Keratinocyte (primary cell): ENCODE results near the gene BNIP3. TPM values are rescaled to one million over a fixed set of nuclear protein-coding genes. Genes with fewer than 3 reads are reported as not detected.
A peak's percentile ranks its signal among the peaks of the same experiment; 100 is the strongest.

ENCODE experiments used
- DNase-seq: peaks from one replicate; pipeline ENCODE4 v3.0.0-alpha.2; 2011; ENCODE audit warnings: low read depth, missing footprints, low spot score
- FAIRE-seq: peaks from 2 replicates; lab custom pipeline; 2011; peaks lifted over from hg19 to GRCh38; lab: Jason Lieb, UNC
- H2AFZ ChIP-seq: 2 replicates; pipeline ENCODE4 v1.6.0; 2012; ENCODE audit warnings: low read length, control low read depth, inconsistent platforms; ENCODE audit not compliant: control insufficient read depth
- H3K27ac ChIP-seq: 2 replicates; pipeline ENCODE4 v1.5.1; 2011; ENCODE audit warnings: low read length; ENCODE audit not compliant: control insufficient read depth, insufficient read depth
- H3K27me3 ChIP-seq: 3 replicates; pipeline ENCODE4 v1.6.0; 2011; ENCODE audit warnings: low read length; ENCODE audit not compliant: control insufficient read depth, insufficient read depth; ENCODE audit errors: extremely low read depth
- H3K36me3 ChIP-seq, 2 experiments: 2 replicates in 1 of 2; 3 replicates in 1 of 2; pipeline ENCODE4 v1.5.1; 2011; ENCODE audit warnings: low read length in 2 of 2, mild to moderate bottlenecking in 1 of 2; ENCODE audit not compliant: control insufficient read depth in 2 of 2, insufficient read depth in 2 of 2; ENCODE audit errors: extremely low read depth in 1 of 2
- H3K4me1 ChIP-seq: 3 replicates; pipeline ENCODE4 v1.5.1; 2011; ENCODE audit warnings: low read length; ENCODE audit not compliant: control insufficient read depth, insufficient read depth; ENCODE audit errors: extremely low read depth
- H3K4me2 ChIP-seq: 3 replicates; pipeline ENCODE4 v1.6.0; 2011; ENCODE audit warnings: low read depth, low read length; ENCODE audit not compliant: control insufficient read depth, insufficient read depth; ENCODE audit errors: extremely low read depth
- H3K4me3 ChIP-seq, 3 experiments: fragments of 200-600 bp in 1 of 3; sonication (generic) in 1 of 3; 2 replicates in 2 of 3; 3 replicates in 1 of 3; pipeline ENCODE4 v1.5.1; 2011 to 2016; ENCODE audit warnings: low read length in 3 of 3, mild to moderate bottlenecking in 3 of 3, control low read depth in 2 of 3, inconsistent platforms in 1 of 3, low read depth in 1 of 3, mixed read lengths in 1 of 3, mixed run types in 1 of 3, moderate library complexity in 1 of 3; ENCODE audit not compliant: control insufficient read depth in 2 of 3, insufficient read depth in 2 of 3; ENCODE audit errors: extremely low read depth in 1 of 3
- H3K79me2 ChIP-seq: 2 replicates; pipeline ENCODE4 v1.6.0; 2012; ENCODE audit warnings: low read length; ENCODE audit not compliant: control insufficient read depth, insufficient read depth
- H3K9ac ChIP-seq: 3 replicates; pipeline ENCODE4 v1.6.0; 2011; ENCODE audit warnings: low read length; ENCODE audit not compliant: control insufficient read depth, insufficient read depth; ENCODE audit errors: extremely low read depth
- H3K9me1 ChIP-seq: 3 replicates; pipeline ENCODE4 v1.6.0; 2011; ENCODE audit warnings: low read length; ENCODE audit not compliant: control insufficient read depth, insufficient read depth; ENCODE audit errors: extremely low read depth
- H3K9me3 ChIP-seq: 2 replicates; pipeline ENCODE4 v1.5.1; 2012; ENCODE audit warnings: low read depth, low read length; ENCODE audit not compliant: control insufficient read depth
- H4K20me1 ChIP-seq: 3 replicates; pipeline ENCODE4 v1.6.0; 2011; ENCODE audit warnings: low read length; ENCODE audit not compliant: control insufficient read depth, insufficient read depth; ENCODE audit errors: extremely low read depth
- EZH2 ChIP-seq: IDR thresholded peaks from one replicate; pipeline ENCODE4 v1.6.1; 2012; ENCODE audit warnings: inconsistent platforms, mild to moderate bottlenecking, low read length, moderate library complexity
- dilution Hi-C: fragments of 300-500 bp; cut with MboI; formaldehyde crosslinking; loops from one replicate; pipeline ENCODE4 v1.7.0; 2020; ENCODE audit warnings: low sequenced_read_pairs; ENCODE audit not compliant: extremely low pct_ligation_motif_present
- polyA plus RNA-seq, 5 experiments: library from polyadenylated mRNA; depleted of rRNA in 3 of 5; stranded (reverse) in 3 of 5; stranded (forward) in 1 of 5; unstranded in 1 of 5; fragments of >200 nt; gene quantifications; 1 replicate in 1 of 5; 2 replicates in 3 of 5; 3 replicates in 1 of 5; pipeline versions ENCODE4 v1.2.1 to v1.2.3, GENCODE V29; 2011 to 2012; ENCODE audit warnings: missing spikeins in 2 of 5, low read depth in 1 of 5, low replicate concordance in 1 of 5
- TF ChIP-seq, protein P1 (sequence below), 3 experiments: IDR thresholded peaks in 1 of 3; conservative IDR thresholded peaks in 1 of 3; optimal IDR thresholded peaks in 1 of 3; 2 replicates in 2 of 3; 3 replicates in 1 of 3; pipeline versions ENCODE3 to v1.5.1; 2011; ENCODE audit warnings: low read length in 3 of 3, mild to moderate bottlenecking in 3 of 3, moderate library complexity in 2 of 3, control low read depth in 1 of 3, inconsistent platforms in 1 of 3; ENCODE audit not compliant: insufficient read depth in 2 of 3; ENCODE audit errors: extremely low read depth in 1 of 3

Gene BNIP3
- polyA plus RNA-seq, 1 donor (not counting 4 experiments of a cell fraction or from before 2014, with no cell fraction given): 77.9 TPM

DNA sequence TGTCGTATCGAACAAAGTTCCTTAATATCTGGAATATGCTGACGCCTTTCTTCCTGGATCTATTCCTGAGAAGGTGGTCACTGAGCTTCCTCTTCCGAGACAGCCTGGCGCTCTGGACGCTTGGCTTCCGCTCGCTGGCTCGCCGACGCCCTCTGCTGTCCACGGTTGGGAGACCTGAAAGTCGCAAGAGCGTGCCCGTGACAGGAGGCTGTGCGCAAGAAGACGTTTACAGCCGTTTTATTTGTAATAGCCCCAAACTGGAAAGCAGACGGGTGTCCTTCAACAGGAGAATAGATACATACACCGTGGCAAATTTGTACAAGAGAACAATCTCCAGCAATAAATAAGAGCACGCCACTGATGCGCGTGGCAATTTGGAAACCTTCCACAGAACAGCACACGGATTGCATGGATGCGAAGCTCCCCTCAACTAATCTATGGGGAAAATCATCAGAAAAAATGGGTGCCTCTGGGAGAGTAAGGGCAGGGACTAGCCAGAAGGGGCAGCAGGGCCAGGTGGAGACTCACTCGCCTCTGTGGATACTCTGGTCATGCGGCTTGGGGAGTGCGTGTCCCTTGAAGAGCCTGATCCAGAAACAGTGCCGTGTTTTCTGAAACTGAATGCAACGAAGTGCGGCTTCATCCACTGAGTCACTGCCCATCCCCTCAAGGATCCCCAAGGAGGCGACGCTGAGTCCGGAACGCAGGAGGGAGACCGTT, 41.5 kb upstream of the BNIP3 start:
- H2AFZ ChIP-seq: no peak overlapping the region
- no peak for TF ChIP-seq EZH2
- TF ChIP-seq, protein P1, sequence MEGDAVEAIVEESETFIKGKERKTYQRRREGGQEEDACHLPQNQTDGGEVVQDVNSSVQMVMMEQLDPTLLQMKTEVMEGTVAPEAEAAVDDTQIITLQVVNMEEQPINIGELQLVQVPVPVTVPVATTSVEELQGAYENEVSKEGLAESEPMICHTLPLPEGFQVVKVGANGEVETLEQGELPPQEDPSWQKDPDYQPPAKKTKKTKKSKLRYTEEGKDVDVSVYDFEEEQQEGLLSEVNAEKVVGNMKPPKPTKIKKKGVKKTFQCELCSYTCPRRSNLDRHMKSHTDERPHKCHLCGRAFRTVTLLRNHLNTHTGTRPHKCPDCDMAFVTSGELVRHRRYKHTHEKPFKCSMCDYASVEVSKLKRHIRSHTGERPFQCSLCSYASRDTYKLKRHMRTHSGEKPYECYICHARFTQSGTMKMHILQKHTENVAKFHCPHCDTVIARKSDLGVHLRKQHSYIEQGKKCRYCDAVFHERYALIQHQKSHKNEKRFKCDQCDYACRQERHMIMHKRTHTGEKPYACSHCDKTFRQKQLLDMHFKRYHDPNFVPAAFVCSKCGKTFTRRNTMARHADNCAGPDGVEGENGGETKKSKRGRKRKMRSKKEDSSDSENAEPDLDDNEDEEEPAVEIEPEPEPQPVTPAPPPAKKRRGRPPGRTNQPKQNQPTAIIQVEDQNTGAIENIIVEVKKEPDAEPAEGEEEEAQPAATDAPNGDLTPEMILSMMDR (optimal IDR thresholded peaks at IDR 0.05 in 1 of 3, IDR thresholded peaks at IDR 0.05 in 1 of 3, conservative IDR thresholded peaks at IDR 0.05 in 1 of 3; ENCODE audit: extremely low read depth in 1 of 3, insufficient read depth in 2 of 3, low read length in 3 of 3): peak; percentile 76 to 92 (median 91)

DNA sequence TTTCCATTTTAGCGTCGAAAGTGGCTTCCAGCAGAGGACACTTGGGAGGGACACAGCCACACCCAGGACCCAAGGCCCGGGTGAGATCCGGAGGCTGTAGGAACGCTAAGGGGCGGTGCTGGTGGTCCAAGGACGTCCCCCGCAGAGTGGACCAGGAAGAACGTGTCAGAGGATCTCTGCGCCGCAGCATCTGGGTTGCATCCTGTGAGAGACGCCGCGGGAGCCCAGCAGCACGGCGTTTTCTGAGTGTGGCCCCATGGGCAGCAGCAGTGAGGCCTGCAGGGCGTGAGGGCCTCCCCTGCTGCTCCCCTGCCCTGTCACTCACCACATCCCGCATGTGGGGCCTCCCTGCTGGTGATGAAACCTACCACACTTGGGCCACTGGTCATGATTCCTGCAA, 40.5 kb upstream of the BNIP3 start:
- FAIRE-seq (no peak), DNase-seq (no peak)
- Histone ChIP-seq H3K9ac (no peak overlapping the region), H3K9me3 (no peaks in the 10 kb centered on the region), H4K20me1 (no peaks in the 10 kb centered on the region), H2AFZ (no peak overlapping the region), H3K36me3 (no peaks in the 10 kb centered on the region), H3K4me2 (no peak overlapping the region), H3K27me3 (peaks cover 6% of the 10 kb centered on the region), H3K79me2 (no peaks in the 10 kb centered on the region), H3K4me3 (no peak overlapping the region), H3K4me1 (no peaks in the 10 kb centered on the region), H3K9me1 (no peaks in the 10 kb centered on the region), H3K27ac (no peak overlapping the region)
- dilution Hi-C loops: no loop called here
- TF ChIP-seq, protein P1 (optimal IDR thresholded peaks at IDR 0.05 in 1 of 3, IDR thresholded peaks at IDR 0.05 in 1 of 3, conservative IDR thresholded peaks at IDR 0.05 in 1 of 3; ENCODE audit: extremely low read depth in 1 of 3, insufficient read depth in 2 of 3, low read length in 3 of 3): no peak
- TF ChIP-seq EZH2: no peak

More for the DNA sequence above, 41.5 kb upstream of the BNIP3 start:
- peak overlapping the region in 1 of 3 experiments; percentile 21 for H3K4me3 ChIP-seq
- H3K27ac ChIP-seq: no peak overlapping the region
- DNase-seq (peak; percentile 21), FAIRE-seq (no peak)
- no peak overlapping the region for H3K9ac ChIP-seq
- no peaks in the 10 kb centered on the region for H3K4me1 ChIP-seq
- H3K9me3 ChIP-seq: no peaks in the 10 kb centered on the region
- dilution Hi-C loops: no loop called here
- peaks cover 10% of the 10 kb centered on the region for H3K27me3 ChIP-seq
- H4K20me1 ChIP-seq: no peaks in the 10 kb centered on the region
- H3K36me3 ChIP-seq: no peaks in the 10 kb centered on the region
- no peaks in the 10 kb centered on the region for H3K79me2 ChIP-seq
- peak overlapping the region; percentile 74 for H3K4me2 ChIP-seq
- H3K9me1 ChIP-seq: no peaks in the 10 kb centered on the region
